Measurements from ENCODE around the gene ATXN1.

The ATXN1 gene

DNA sequence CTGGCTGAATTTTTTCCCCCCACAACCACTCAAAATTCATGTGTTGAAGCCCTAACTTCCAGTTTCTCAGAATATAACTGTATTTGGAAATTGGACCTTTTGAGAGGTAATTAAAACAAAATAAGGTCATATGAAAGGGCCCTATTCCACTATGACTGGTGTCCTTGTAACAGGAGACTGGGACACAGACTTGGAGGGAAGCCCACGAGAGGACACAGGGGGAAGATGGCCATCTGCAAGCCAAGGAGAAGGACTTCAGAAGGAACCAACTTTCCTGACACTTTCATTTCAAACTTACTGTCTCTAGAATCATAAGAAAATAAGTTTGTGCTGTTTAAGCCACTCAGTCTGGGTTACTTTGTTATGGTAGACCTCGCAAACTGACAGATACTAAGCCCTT lies 134.6 kb downstream of the ATXN1 start:
- H3K14ac ChIP-seq (ENCODE audit: low read length): no peak overlapping the region
- no peak overlapping the region for H3K4ac ChIP-seq (ENCODE audit: low read length)
- no peak overlapping the region for H3K4me3 ChIP-seq (ENCODE audit: low read length in 2 of 2)
- H3K18ac ChIP-seq (ENCODE audit: low read length): no peak overlapping the region
- DNase-seq (ENCODE audit: low spot score): no peak
- no peak overlapping the region for H2BK15ac ChIP-seq (ENCODE audit: low read length)
- no peaks in the 10 kb centered on the region for H3K27me3 ChIP-seq (ENCODE audit: control insufficient read depth in 3 of 3, insufficient read depth in 3 of 3, low read depth in 1 of 3, low read length in 3 of 3)
- no peak overlapping the region for H4K8ac ChIP-seq (ENCODE audit: low read depth, low read length)
- peaks cover 0 to 2% of the 10 kb centered on the region in 2 donors for H3K9me3 ChIP-seq (replicated peaks in 1 of 2; ENCODE audit: control insufficient read depth in 2 of 2, insufficient read depth in 1 of 2, low read depth in 1 of 2, low read length in 2 of 2)
- no peak overlapping the region for H3K27ac ChIP-seq (replicated peaks; ENCODE audit: low read length)
- no peaks in the 10 kb centered on the region for H3K79me1 ChIP-seq (ENCODE audit: low read depth, low read length)
- H2BK120ac ChIP-seq (ENCODE audit: low read depth, low read length): no peak overlapping the region
- no peaks in the 10 kb centered on the region for H3K36me3 ChIP-seq (replicated peaks in 1 of 2; ENCODE audit: control insufficient read depth in 2 of 2, insufficient read depth in 2 of 2, low read length in 2 of 2)
- H2AFZ ChIP-seq (ENCODE audit: low read length): no peak overlapping the region
- no peaks in the 10 kb centered on the region for H3K4me1 ChIP-seq (ENCODE audit: control insufficient read depth in 2 of 2, insufficient read depth in 1 of 2, low read depth in 1 of 2, low read length in 2 of 2)
- no CpG with 5 or more reads among the region's 2 CpGs for WGBS, 2 donors (ENCODE audit: extremely low coverage in 2 of 2, insufficient read length in 2 of 2, insufficient replicate concordance in 1 of 2)
- H3K23ac ChIP-seq (ENCODE audit: low read depth, low read length, poor library complexity): no peak overlapping the region
- H3K9ac ChIP-seq (ENCODE audit: low read depth, low read length, poor library complexity): no peak overlapping the region
- H2BK12ac ChIP-seq (ENCODE audit: low read length): no peak overlapping the region
- H2AK5ac ChIP-seq (ENCODE audit: low read depth, low read length): no peak overlapping the region
- no peak overlapping the region for H4K91ac ChIP-seq (ENCODE audit: low read depth, low read length, poor library complexity)
- H3K4me2 ChIP-seq (ENCODE audit: insufficient read depth, low read length, poor library complexity, severe bottlenecking): no peak overlapping the region
- no peak overlapping the region for H2BK5ac ChIP-seq (ENCODE audit: low read length)

DNA sequence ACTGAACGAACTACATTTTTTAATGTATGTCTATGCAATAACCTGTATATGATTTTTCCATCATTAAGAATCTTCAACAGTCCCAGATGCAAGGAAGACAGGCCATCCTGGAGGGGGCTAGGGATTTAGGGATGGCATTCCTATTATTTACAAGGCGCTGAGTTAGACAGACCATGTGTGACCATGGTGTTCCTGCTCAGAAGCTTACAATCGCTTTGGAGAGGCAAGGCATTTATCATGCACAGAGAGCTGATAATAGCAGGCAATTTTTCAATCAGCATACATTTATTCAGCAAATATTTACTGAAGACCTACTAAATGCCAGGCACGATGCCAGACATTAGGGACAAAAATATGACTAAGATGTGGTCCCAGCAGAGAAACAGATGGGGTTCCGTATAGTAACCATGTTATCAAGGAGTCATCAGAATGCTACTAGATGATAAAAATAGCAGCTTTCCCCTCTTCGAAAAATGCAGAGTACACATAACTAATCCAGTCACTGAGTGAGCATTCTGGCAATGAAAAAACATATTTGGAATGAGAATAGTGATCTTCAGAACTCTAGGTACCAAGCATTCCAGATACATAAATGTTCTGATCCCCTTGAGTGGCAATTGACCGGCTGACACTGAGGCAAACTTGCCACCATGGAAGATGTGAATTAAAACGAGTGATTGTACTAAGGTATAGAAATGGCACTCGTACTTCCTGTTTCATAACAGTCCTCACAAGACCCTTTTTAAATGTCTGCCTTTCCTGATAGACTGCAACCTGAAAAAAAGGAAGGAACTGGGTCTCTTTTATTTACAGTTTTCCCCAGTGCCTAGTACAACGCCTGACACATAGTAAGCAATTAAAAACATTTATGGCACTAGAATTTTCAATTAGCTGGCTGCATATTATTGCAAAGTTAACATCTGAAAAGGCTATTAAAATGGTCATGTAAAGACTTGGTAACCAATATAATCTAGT lies 135.7 kb downstream of the ATXN1 start:
- Histone ChIP-seq H3K79me1 (ENCODE audit: low read depth, low read length) (no peaks in the 10 kb centered on the region), H3K4me2 (ENCODE audit: insufficient read depth, low read length, poor library complexity, severe bottlenecking) (no peak overlapping the region), H3K4me1 (ENCODE audit: control insufficient read depth in 2 of 2, insufficient read depth in 1 of 2, low read depth in 1 of 2, low read length in 2 of 2) (no peaks in the 10 kb centered on the region), H3K18ac (ENCODE audit: low read length) (no peak overlapping the region), H3K36me3 (replicated peaks in 1 of 2; ENCODE audit: control insufficient read depth in 2 of 2, insufficient read depth in 2 of 2, low read length in 2 of 2) (no peaks in the 10 kb centered on the region), H4K8ac (ENCODE audit: low read depth, low read length) (no peak overlapping the region), H3K4me3 (ENCODE audit: low read length in 2 of 2) (no peak overlapping the region), H2BK15ac (ENCODE audit: low read length) (no peak overlapping the region), H3K14ac (ENCODE audit: low read length) (no peak overlapping the region), H2AK5ac (ENCODE audit: low read depth, low read length) (no peak overlapping the region), H2BK120ac (ENCODE audit: low read depth, low read length) (no peak overlapping the region), H4K91ac (ENCODE audit: low read depth, low read length, poor library complexity) (no peak overlapping the region), H3K9ac (ENCODE audit: low read depth, low read length, poor library complexity) (no peak overlapping the region), H3K4ac (ENCODE audit: low read length) (no peak overlapping the region), H3K27me3 (ENCODE audit: control insufficient read depth in 3 of 3, insufficient read depth in 3 of 3, low read depth in 1 of 3, low read length in 3 of 3) (no peaks in the 10 kb centered on the region), H2BK5ac (ENCODE audit: low read length) (no peak overlapping the region), H3K27ac (replicated peaks; ENCODE audit: low read length) (no peak overlapping the region), H3K9me3 (replicated peaks in 1 of 2; ENCODE audit: control insufficient read depth in 2 of 2, insufficient read depth in 1 of 2, low read depth in 1 of 2, low read length in 2 of 2) (peaks cover 0 to 2% of the 10 kb centered on the region in 2 donors), H2BK12ac (ENCODE audit: low read length) (no peak overlapping the region), H2AFZ (ENCODE audit: low read length) (no peak overlapping the region), H3K23ac (ENCODE audit: low read depth, low read length, poor library complexity) (no peak overlapping the region)
- DNase-seq (ENCODE audit: low spot score): no peak
- no CpG with 5 or more reads among the region's 10 CpGs for WGBS, 2 donors (ENCODE audit: extremely low coverage in 2 of 2, insufficient read length in 2 of 2, insufficient replicate concordance in 1 of 2)

DNA sequence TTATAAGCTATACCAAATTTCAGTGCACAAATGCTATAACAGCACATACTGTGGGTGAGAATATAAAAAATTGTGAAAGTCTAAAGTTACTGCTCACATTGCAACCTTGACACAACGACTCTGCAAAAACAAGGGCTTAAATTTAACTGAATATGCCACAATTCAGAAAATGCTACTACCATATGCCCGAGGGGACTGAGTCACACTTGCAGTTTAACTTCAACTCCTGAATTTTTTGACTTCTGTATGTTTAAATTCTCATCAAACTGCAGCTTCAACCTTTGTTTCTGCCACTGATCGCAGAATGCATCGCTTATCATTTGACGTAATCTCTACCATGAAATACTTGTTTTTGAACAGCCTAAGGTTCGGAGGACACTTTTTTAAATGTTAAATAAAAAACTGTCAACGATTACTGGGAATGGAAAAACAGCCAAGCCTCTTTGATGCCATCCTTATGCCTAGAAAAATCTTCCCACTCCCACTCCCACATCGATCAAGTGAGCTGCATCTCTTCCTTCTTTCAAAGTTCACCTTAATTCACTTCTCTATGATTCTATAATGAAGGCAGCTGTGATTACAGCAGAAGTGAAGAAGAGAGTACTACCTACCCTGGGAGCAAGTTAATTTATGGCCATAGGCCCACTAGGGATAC lies 136.5 kb downstream of the ATXN1 start:
- H2BK15ac ChIP-seq (ENCODE audit: low read length): no peak overlapping the region
- H3K79me1 ChIP-seq (ENCODE audit: low read depth, low read length): no peaks in the 10 kb centered on the region
- H3K18ac ChIP-seq (ENCODE audit: low read length): no peak overlapping the region
- H3K23ac ChIP-seq (ENCODE audit: low read depth, low read length, poor library complexity): no peak overlapping the region
- H3K4me2 ChIP-seq (ENCODE audit: insufficient read depth, low read length, poor library complexity, severe bottlenecking): no peak overlapping the region
- H2BK12ac ChIP-seq (ENCODE audit: low read length): no peak overlapping the region
- no peaks in the 10 kb centered on the region for H3K4me1 ChIP-seq (ENCODE audit: control insufficient read depth in 2 of 2, insufficient read depth in 1 of 2, low read depth in 1 of 2, low read length in 2 of 2)
- peaks cover 0 to 2% of the 10 kb centered on the region in 2 donors for H3K9me3 ChIP-seq (replicated peaks in 1 of 2; ENCODE audit: control insufficient read depth in 2 of 2, insufficient read depth in 1 of 2, low read depth in 1 of 2, low read length in 2 of 2)
- H3K4ac ChIP-seq (ENCODE audit: low read length): no peak overlapping the region
- no peaks in the 10 kb centered on the region for H3K36me3 ChIP-seq (replicated peaks in 1 of 2; ENCODE audit: control insufficient read depth in 2 of 2, insufficient read depth in 2 of 2, low read length in 2 of 2)
- H3K4me3 ChIP-seq (ENCODE audit: low read length in 2 of 2): no peak overlapping the region
- H4K91ac ChIP-seq (ENCODE audit: low read depth, low read length, poor library complexity): no peak overlapping the region
- H2AK5ac ChIP-seq (ENCODE audit: low read depth, low read length): no peak overlapping the region
- H2AFZ ChIP-seq (ENCODE audit: low read length): no peak overlapping the region
- H2BK120ac ChIP-seq (ENCODE audit: low read depth, low read length): no peak overlapping the region
- no peak overlapping the region for H2BK5ac ChIP-seq (ENCODE audit: low read length)
- no peak overlapping the region for H3K9ac ChIP-seq (ENCODE audit: low read depth, low read length, poor library complexity)
- H3K27me3 ChIP-seq (ENCODE audit: control insufficient read depth in 3 of 3, insufficient read depth in 3 of 3, low read depth in 1 of 3, low read length in 3 of 3): no peaks in the 10 kb centered on the region
- no peak overlapping the region for H3K27ac ChIP-seq (replicated peaks; ENCODE audit: low read length)
- no peak overlapping the region for H4K8ac ChIP-seq (ENCODE audit: low read depth, low read length)
- no CpG with 5 or more reads among the region's 8 CpGs for WGBS, 2 donors (ENCODE audit: extremely low coverage in 2 of 2, insufficient read length in 2 of 2, insufficient replicate concordance in 1 of 2)
- no peak for DNase-seq (ENCODE audit: low spot score)
- H3K14ac ChIP-seq (ENCODE audit: low read length): no peak overlapping the region

DNA sequence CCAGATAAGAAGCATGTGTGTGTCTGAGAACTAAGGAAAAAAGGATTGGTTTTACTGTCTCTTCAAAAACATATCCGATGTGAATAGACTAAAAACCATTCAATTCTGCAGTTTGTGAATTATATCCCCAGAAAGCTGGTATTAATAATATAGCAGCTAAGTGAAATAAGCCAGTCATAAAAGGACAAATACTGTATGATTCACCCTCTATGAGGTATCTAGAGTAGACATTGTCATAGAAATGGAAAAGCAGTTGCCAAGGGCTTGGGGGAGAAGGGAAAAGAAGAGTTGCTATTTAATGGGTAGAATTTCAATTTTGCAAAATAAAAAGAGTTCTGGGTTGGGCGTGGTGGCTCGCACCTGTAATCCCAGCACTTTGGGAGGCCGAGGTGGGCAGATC lies 137.5 kb downstream of the ATXN1 start:
- Histone ChIP-seq H3K79me1 (ENCODE audit: low read depth, low read length) (no peaks in the 10 kb centered on the region), H2BK12ac (ENCODE audit: low read length) (no peak overlapping the region), H3K9ac (ENCODE audit: low read depth, low read length, poor library complexity) (no peak overlapping the region), H3K36me3 (replicated peaks in 1 of 2; ENCODE audit: control insufficient read depth in 2 of 2, insufficient read depth in 2 of 2, low read length in 2 of 2) (no peaks in the 10 kb centered on the region), H4K8ac (ENCODE audit: low read depth, low read length) (no peak overlapping the region), H3K14ac (ENCODE audit: low read length) (no peak overlapping the region), H3K4me1 (ENCODE audit: control insufficient read depth in 2 of 2, insufficient read depth in 1 of 2, low read depth in 1 of 2, low read length in 2 of 2) (no peaks in the 10 kb centered on the region), H4K91ac (ENCODE audit: low read depth, low read length, poor library complexity) (no peak overlapping the region), H3K4me3 (ENCODE audit: low read length in 2 of 2) (no peak overlapping the region), H3K18ac (ENCODE audit: low read length) (no peak overlapping the region), H3K27ac (replicated peaks; ENCODE audit: low read length) (no peak overlapping the region), H2BK15ac (ENCODE audit: low read length) (no peak overlapping the region), H2AFZ (ENCODE audit: low read length) (no peak overlapping the region), H3K4me2 (ENCODE audit: insufficient read depth, low read length, poor library complexity, severe bottlenecking) (no peak overlapping the region), H2BK120ac (ENCODE audit: low read depth, low read length) (no peak overlapping the region), H3K4ac (ENCODE audit: low read length) (no peak overlapping the region), H3K9me3 (replicated peaks in 1 of 2; ENCODE audit: control insufficient read depth in 2 of 2, insufficient read depth in 1 of 2, low read depth in 1 of 2, low read length in 2 of 2) (peaks cover 0 to 2% of the 10 kb centered on the region in 2 donors), H3K23ac (ENCODE audit: low read depth, low read length, poor library complexity) (no peak overlapping the region), H2AK5ac (ENCODE audit: low read depth, low read length) (no peak overlapping the region), H2BK5ac (ENCODE audit: low read length) (no peak overlapping the region), H3K27me3 (ENCODE audit: control insufficient read depth in 3 of 3, insufficient read depth in 3 of 3, low read depth in 1 of 3, low read length in 3 of 3) (no peaks in the 10 kb centered on the region)
- no CpG with 5 or more reads among the region's 4 CpGs for WGBS, 2 donors (ENCODE audit: extremely low coverage in 2 of 2, insufficient read length in 2 of 2, insufficient replicate concordance in 1 of 2)
- DNase-seq (ENCODE audit: low spot score): no peak
